Keratinocyte (primary cell): ENCODE results near the gene HIKESHI.

Experiments
- CTCF ChIP-seq, 3 experiments: IDR thresholded peaks in 1 of 3; conservative IDR thresholded peaks in 1 of 3; optimal IDR thresholded peaks in 1 of 3; 2 replicates in 2 of 3; 3 replicates in 1 of 3; pipeline versions ENCODE3 to v1.5.1; 2011; ENCODE audit warnings: low read length in 3 of 3, mild to moderate bottlenecking in 3 of 3, moderate library complexity in 2 of 3, control low read depth in 1 of 3, inconsistent platforms in 1 of 3; ENCODE audit not compliant: insufficient read depth in 2 of 3; ENCODE audit errors: extremely low read depth in 1 of 3
- EZH2 ChIP-seq: IDR thresholded peaks from one replicate; pipeline ENCODE4 v1.6.1; 2012; ENCODE audit warnings: inconsistent platforms, mild to moderate bottlenecking, low read length, moderate library complexity

GRCh38 chr11:86278226-86278625 is 23.8 kb upstream of the HIKESHI start:
- TF ChIP-seq CTCF (optimal IDR thresholded peaks at IDR 0.05 in 1 of 3, IDR thresholded peaks at IDR 0.05 in 1 of 3, conservative IDR thresholded peaks at IDR 0.05 in 1 of 3; ENCODE audit: extremely low read depth in 1 of 3, insufficient read depth in 2 of 3, low read length in 3 of 3), result no peak
- TF ChIP-seq EZH2, result no peak
